ENCODE measurements around the gene TAX1BP3.

TAX1BP3 gene

DNA sequence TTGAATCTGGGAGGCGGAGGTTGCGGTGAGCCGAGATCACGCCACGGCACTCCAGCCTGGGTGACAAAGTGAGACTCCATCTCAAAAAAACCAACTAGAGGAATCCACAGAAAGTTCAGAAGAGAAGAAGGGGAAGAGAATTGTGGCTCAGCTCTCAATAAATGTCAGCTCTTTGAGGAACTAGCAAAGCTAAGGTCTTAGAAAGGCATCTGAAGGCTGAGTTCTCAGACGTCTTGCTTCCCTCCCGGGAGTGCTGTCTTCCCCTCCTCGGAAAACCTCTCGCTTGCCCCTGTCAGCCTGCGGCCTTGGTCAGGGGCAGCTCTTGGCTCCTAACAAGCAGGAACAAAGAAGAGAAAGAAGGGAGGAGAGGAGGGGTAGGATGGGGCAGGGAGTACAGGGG is 37.6 kb downstream of the TAX1BP3 start:
- in situ Hi-C loops (cut with MboI; ENCODE audit: low sequenced_read_pairs): no loop called here

GRCh38 chr17:3627769-3628167 is 40.6 kb downstream of the TAX1BP3 start:
- in situ Hi-C loops (cut with MboI; ENCODE audit: low sequenced_read_pairs): no loop called here

DNA sequence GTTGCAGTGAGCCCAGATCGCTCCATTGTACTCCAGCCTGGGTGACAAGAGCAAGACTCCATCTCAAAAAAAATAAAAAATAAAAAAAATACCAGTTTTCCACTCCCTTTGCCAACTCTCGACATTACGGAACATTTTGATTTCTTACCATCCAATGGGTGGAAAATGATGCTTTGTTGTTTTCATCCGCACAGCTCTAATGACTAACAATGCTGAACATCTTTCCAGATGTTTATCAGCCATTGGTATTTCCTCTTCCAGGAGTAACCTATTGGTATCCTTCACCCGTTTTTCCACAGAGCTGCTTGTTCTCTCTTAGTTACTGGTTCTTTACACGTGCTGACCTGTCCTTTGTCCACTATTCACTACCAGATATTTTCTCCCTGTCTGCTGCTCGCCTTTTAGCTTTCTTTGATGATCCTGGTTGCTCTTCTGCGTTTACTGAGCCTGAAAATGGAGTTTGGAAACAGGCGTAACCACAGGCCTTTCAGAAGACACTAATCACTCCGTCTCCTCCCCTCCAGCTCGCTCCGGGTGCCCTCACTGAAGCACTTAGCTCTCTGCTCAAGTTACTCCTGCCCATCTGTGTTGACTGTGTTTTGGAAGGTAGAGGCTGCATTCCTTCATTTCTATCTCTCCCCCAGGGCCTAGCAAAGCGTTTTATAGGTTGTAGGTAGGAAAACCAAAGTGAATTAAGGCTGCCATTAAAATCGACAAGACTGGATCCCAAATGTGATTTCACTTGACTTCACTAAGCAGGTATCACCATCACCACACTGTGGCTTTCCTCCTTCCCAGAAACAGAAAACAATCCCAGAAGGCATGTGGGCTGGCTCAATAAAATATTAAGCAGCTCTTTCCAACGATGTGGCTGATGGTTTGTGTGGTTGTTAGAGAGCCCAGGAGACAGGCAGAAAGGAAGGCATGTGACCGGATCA is 41.3 kb downstream of the TAX1BP3 start:
- in situ Hi-C loops (cut with MboI; ENCODE audit: low sequenced_read_pairs): no loop called here

DNA sequence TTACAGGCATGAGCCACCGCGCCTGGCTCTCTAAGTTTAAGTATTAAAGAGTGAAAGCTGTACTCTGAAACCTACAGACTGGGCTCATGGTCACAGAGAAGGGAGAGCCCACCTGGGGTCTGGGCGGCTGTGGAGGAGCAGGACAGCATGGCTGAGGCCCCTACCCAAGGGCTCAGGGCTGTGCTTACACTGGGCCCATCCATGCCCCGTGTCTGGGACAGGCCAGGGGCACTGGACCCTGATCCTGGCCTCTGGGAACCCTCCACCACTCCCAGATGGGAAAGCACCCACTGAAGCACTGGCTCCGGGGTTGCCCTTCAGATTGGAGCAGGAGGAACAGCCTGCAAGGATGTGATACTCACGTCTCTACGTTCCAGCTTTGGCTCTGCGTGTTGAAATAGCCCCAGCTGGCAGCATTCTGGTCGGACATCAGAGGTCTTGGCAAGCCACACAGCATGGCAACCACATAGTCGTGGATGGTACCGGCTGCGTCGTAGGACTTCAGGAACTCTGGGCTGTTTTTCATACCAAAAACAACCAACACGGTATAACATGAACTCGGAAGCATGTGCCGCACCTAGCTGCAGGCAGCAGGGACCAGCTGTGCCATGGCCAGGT is 45.3 kb downstream of the TAX1BP3 start:
- in situ Hi-C loops (cut with MboI; ENCODE audit: low sequenced_read_pairs): no loop called here

DNA sequence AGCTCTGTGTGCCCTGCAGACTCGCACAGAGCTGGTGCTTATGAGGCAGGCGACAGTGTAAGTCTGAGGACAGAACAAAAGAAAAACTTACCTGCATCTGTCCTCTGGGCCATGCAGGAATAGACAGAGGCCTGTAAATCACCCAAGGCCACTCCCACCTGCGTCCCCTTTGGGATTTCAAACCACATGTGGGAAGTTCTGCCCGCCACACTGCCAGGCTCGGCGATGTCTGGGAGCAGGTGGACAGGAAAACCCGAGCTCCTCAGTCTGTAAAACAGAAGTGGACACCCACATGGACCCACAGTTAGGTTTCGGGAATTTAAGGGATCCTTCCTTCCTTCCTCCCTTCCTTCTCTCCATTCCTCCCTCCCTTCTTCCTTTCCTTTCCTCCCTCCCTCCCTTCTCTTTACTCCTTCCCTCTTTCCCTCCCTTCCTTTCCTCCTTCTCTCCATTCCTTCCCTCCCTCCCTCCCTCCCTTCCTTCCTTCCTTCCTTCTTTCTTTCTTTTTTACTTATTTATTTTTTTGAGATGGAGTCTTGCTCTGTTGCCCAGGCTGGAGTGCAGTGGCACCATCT is 47.1 kb downstream of the TAX1BP3 start:
- in situ Hi-C loops (cut with MboI; ENCODE audit: low sequenced_read_pairs): no loop called here

GRCh38 chr17:3615160-3615870 is 53.1 kb downstream of the TAX1BP3 start:
- in situ Hi-C loops (cut with MboI; ENCODE audit: low sequenced_read_pairs): no loop called here

GRCh38 chr17:3613124-3613523 is 55.3 kb downstream of the TAX1BP3 start:
- in situ Hi-C loops (cut with MboI; ENCODE audit: low sequenced_read_pairs): no loop called here

Measured in HL-60/S4 treated with phorbol 12-myristate 13-acetate at 8.2 ng/mL for 4 days and 3 days (cell line).